ENCODE measurements around the gene DAB2IP.

DAB2IP gene

DNA sequence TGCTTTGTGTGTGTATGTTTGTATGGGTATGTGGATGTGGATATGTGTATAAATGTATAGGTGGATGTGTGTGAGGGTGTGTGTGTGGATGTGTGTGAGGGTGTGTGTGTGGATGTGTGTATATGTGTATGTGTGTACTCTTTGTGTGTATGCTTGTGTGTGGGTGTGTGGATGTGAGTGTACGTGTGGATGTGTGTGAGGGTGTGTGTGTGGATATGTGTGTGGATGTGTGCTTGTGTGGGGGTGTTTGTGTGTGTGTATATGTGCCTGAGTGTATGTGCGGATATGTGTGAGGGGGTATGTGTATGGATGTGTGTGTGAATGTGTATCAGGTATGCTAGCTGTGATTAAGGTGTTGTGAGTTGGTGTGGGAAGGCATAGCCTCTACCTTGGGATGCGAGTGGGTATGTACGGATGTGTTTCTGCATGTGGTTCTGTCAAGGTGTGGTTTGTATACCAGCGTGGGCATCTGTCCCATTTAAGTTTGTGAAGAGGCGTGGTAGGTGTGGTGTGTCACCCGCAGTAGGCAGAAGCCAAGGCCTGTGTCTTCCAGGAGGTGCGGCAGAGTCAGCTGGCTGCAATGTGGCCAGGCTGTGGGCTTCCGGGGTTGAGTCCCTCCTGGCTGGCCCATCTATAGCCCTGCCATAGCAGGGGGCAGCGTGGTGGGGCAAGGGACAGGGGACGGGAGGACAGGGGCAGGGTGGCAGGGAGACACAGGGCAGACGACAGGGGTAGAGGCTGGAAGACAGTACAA lies 155.8 kb downstream of the DAB2IP start:
- DNase-seq = no peak

GRCh38 chr9:121807823-121808278 lies 156.4 kb downstream of the DAB2IP start:
- DNase-seq = no peak

DNA sequence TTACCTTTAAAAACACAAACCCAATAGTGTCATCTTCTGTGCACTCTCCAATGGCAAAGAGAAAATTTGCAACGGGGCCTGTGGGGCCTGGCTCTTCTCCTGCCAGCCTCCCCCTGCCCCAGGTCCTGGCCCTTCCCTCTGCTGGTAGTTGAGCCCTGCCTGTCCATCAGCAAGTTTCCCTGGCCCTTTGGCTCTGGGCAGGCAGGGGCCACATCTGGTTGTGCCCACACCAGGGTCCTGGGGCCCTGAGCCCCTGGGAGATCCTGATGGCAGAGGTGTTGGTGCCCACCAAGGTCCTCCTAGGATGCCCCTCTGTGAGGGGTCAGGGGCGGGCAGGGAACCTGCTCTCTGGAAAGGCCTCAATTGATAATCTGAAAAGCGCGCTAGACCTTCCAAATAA lies 157.3 kb downstream of the DAB2IP start:
- DNase-seq = no peak

- DNase-seq = no peak
These were observed 158.1 kb downstream of the DAB2IP start for GRCh38 chr9:121809356-121810050.

- no peak for DNase-seq
These were observed 159.1 kb downstream of the DAB2IP start for GRCh38 chr9:121810489-121810888.

GRCh38 chr9:121811140-121811539 lies 159.7 kb downstream of the DAB2IP start:
- DNase-seq = no peak

DNA sequence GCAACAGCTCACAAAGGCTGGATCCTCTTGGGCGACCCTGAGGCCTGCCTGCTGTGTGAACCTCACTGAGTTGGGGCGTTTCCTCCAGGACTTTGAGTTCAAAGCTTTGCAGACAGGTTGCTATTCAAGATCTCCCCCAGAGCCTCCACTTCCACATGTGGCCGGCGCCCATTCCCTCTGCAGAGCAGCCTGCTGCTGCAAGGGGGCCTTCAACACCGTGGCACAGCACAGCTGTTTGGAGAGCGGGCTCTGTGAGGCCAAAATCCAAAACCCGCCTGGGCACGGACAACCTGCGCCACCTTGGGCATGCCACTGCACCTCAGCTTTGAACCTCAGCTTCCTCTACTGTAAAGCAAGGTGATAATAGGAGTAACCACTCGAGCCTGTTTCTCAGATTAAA lies 160.3 kb downstream of the DAB2IP start:
- no peak for DNase-seq

- no peak for DNase-seq
These were observed 160.8 kb downstream of the DAB2IP start for GRCh38 chr9:121812159-121812735.

- no peak for DNase-seq
These were observed 162.2 kb downstream of the DAB2IP start for GRCh38 chr9:121813519-121814210.

GRCh38 chr9:121814594-121814993 lies 163.2 kb downstream of the DAB2IP start:
- DNase-seq = no peak

DNA sequence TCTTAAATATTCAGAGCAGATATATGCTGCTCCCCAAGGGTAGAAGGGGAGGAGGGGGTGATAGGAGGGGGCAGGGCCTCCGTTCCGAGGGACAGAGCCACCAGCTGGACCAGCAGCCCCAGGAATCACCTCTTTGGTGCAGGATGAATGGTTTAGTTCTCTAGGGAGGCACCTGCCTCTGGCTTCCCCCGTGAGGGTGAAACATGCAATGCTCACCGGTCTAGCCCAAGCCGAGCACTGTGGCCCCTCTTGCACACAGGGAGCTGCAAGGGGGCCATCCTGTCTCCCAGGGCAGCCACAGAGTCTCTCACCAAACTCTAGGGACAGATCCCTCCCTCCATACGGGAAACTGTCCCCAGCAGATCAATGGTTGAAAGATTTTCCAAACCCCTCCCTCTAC lies 163.7 kb downstream of the DAB2IP start:
- DNase-seq = no peak

DNA sequence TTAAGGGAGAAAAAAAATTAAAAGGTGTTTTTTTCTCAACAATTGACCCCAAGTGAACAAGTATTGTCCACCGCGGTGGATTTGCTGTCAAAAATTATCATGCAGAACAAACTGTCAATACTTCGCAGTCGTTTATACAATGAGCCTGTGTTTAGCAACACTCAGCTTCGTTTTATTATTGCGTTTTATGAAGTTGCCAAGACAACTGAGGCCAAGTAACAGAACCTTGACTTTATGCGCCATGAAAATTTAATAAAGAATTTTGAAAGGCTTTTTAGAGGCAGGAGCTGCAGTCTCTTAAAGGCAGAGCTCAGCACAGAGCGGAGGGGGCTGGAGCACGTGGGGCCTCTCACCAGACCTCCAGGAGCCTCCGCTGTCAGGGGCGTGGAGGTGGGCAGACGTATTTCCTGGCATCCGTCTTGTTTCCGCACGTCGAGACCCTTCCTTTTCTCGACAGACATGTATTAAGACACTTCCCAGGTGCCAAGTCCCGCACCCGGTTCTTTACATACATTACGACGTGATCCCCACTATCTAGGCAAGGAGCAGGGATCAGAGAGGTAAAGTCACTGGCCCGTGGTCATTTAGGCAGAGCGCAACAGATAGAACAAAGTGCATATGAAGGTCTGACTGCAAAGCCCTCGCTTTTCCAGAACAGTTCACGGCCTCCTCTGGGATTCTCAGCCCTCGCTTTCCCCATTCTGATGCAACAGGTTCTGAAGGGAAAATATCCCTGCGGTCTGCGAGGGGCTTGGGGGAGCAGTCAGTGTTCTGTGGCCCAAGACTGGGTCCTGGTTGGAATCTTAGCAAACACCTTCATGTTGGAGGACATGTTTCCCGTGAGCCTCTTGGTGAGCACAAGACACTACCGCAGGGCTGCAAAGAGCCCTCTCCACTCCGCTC lies 164.4 kb downstream of the DAB2IP start:
- no peak for DNase-seq

GRCh38 chr9:121816449-121816817 lies 165.0 kb downstream of the DAB2IP start:
- no peak for DNase-seq

DNA sequence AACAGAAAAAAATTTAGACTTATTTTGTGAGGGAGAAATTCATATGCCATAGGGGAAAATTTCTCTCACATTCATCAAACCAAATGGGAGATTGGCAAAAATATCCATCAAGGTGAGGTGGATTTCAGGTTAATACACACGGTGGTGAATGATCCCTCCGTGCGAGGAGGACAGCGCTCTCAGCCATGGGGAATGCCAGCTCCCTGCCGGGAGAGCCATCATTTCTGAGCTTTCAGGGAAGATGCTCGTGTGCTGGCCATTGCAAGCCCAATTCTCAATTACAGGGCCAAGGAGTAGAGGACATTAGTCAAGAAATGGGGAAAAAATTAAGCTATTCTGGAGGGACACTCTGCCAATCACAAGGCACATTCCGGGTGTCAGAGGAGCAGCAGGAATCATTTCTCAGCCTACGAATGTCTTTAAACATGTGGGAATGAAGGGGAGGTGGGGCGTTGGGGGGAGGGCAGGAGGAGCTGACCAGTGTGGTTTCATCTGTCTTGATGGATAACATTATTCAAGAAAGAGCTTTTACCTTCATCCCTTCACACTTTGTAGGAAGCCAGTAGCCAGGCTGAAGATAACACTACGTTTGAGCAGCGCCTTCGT lies 165.5 kb downstream of the DAB2IP start:
- DNase-seq = no peak

DNA sequence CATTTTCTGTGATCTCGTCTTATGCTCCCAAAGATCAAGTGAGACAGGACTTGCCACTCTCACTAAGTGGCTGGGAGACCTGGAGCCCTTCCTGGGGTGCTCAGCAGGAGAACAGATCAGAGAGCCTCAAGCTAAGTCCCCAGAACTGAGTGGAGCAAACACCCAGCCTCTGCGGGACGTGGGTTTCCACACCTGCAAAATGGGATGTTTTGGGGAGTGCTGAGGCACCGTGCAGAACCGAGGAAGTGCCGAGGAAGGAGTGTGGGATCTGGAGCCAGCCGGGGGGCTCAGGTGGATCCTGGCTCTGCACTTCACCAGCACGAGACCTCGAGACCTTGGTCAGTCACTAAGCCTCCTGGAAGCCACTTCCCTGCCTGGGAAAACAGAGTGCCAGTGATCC lies 166.0 kb downstream of the DAB2IP start:
- DNase-seq = no peak

DNA sequence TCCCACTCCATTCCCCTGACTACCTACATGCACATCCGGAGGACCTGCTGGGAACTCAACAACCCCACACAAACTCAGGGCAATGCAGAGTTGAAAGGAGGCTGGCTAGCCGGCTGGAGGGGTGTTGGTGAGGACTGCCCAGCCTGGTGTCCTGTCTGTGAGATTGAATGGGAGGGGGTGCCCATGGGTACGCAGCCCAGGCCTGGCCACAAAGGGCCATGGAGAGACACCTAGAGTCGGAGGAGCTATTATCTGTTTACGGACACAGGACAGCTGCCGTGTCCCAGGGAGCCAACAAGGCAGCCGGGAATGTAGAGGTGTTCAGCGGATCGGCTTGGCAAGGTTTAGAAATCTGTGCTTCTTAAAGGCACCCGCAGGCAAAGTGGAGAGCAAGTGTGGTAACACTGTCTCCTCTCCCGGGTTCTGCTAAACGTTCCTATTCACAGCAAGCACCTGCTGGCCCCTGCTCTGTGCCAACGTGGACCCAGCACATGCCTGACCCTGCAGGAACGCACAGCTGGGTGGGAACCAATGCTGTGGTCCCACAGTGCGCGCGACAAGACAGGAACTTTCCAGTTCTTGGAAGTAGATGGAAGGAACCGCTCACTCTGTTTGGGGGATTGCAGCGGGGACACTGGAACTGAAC lies 166.7 kb downstream of the DAB2IP start:
- no peak for DNase-seq

GRCh38 chr9:121818841-121819427 lies 167.5 kb downstream of the DAB2IP start:
- DNase-seq = no peak

- DNase-seq = peak; percentile 3 to 9
These were observed 168.2 kb downstream of the DAB2IP start for GRCh38 chr9:121819428-121820231.

DNA sequence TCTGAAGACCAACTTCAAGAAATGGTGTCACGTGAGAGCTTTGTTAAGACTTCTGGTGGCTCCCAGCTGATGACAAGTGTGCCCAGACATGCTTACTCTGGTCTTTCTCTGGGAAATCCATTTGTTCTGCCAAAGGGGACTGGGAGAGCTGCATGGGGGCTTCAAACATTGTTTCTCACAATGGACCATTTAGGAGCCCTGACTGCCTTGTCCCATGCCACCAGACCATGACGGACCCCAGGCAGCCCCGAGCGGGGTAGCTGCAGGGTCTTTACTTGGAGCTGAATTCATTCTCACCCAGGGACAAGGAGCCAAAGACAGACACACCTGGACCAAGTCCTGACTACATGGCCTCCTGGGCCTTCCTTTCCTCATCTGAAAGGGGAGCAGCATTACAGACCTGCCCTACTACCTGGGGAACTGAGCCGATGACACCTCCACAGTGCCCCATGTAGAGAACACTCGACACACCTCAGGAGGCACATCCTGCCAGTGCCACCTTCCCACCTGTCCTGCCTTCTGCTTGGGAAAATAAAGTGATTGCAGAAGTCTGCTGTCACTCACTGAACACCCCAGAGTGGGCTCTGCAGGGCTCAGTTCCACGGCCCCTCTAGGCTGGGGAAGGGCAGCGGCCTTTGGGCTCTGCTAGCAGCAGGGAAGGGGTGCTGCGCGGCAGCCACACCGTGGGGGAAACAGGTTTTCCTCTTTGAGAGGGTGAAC lies 169.0 kb downstream of the DAB2IP start:
- DNase-seq = no peak
